ENCODE data around the gene BRD7.

DNA sequence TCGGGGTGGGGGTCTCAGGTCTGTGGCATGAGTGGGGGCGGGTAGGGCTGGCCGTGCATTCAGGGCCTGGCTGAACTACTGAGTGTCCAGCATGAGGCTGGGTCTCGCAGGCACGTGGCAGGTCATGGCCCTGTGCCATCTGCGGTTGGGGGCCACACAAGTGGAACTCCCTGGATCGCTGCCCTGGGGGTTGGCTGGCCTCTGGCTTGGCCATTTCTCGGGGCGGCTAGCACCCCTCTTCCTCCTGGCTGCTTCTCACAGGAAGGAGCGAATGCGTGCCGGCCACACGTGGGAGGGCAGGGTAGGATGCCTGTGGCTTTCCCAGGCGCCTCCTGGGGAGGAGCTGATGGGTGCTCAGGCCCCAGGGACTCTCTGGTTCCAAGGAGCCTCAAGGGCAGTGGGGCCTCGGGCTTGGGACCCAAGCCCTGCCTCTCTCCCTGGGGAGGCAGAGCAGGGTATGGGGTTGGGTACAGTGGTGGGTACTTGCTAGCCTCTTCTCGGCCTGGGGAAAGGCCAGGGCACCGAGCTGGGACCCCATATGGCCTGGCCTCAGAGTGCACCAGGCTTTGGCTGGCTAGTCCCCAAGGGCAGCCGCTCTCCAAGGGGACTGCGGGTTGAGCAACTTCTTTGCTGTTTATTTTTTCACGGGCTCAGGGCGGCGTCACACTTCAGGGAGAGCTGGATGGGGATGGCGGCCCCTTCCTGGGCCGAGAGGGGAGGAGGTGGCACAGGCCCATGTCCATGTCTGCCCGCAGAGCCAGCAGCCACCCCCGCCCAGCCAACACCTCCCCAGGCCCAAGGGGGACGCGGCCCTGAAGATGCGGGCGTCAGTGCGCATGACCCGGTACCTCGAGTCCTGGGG is 65.0 kb downstream of the BRD7 start:
- no peak for TF ChIP-seq POLR2A (IDR thresholded peaks at IDR 0.05)
- TF ChIP-seq, protein P1, sequence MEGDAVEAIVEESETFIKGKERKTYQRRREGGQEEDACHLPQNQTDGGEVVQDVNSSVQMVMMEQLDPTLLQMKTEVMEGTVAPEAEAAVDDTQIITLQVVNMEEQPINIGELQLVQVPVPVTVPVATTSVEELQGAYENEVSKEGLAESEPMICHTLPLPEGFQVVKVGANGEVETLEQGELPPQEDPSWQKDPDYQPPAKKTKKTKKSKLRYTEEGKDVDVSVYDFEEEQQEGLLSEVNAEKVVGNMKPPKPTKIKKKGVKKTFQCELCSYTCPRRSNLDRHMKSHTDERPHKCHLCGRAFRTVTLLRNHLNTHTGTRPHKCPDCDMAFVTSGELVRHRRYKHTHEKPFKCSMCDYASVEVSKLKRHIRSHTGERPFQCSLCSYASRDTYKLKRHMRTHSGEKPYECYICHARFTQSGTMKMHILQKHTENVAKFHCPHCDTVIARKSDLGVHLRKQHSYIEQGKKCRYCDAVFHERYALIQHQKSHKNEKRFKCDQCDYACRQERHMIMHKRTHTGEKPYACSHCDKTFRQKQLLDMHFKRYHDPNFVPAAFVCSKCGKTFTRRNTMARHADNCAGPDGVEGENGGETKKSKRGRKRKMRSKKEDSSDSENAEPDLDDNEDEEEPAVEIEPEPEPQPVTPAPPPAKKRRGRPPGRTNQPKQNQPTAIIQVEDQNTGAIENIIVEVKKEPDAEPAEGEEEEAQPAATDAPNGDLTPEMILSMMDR (IDR thresholded peaks at IDR 0.05 in 4 of 5, conservative IDR thresholded peaks at IDR 0.05 in 1 of 5): no peak

All from gastrocnemius medialis (tissue), 4 donors.